ENCODE results near the gene IGSF23.
"Not testable (repeated sequence)": the region's sequence is repeated elsewhere in the genome, so short reads cannot be mapped to it uniquely, and the experiment has no call there.

The IGSF23 gene

DNA sequence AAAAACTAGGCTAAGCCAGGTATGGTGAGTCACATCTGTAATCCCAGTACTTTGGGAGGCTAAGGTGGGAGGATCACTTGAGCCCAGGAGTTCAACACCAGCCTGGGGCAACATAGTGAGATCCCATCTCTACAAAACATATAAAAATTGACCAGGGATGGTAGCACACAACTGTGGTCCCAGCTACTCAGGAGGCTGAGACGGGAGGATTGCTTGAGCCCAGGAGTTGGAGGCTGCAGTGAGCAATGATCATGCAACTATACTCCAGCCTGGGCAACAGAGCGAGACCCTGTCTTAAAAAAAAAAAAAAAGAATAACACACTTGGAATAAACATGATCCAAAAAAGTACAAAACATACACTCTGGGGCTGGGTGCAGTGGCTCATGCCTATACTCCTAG lies 56.7 kb downstream of the IGSF23 start:
- DNase-seq: not testable (repeated sequence)

DNA sequence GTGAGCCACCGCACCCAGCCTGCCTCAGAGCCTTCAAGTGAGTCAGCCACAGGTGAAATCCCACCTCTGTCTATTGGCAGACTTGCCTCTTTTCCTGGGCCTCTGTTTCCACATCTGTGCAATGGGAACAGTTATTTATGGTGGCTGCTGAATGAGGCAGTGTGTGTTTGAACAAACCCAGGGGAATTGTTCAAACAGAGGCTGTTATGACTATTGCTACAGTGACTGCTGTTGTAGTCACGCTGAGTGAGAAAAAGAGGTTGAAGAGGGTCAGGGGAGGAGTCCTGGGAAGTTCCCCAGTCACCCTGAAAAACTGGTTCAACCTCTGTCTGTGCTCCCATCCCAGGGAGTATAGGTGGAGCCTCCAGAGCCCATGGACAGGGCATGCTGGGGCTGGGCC lies 58.0 kb downstream of the IGSF23 start, which contains the start of gene CEACAM19:
Gene CEACAM19 (plus strand): TSS at position 83 of the 400 bp plus-strand sequence. CDS start 450 bp downstream, outside the sequence.
- DNase-seq: no peak

DNA sequence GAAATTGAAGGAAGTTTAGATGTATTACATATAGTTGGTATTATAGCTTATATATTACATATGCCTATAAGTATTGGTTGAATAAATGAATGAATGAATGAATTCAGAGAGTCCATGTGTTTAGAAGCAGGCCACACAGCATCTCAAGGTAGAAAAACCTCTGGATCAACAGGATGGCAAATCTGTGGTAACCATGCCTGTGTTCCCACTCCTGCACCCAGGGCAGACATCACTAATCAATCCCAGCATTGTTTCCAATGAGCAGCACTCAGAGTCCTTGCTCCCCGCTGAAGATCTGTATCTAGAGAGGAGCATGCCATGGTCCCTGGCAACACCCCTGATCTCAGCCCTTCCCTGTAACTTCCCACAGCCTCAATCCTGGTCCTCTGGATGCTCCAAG lies 58.9 kb downstream of the IGSF23 start:
- DNase-seq: no peak

DNA sequence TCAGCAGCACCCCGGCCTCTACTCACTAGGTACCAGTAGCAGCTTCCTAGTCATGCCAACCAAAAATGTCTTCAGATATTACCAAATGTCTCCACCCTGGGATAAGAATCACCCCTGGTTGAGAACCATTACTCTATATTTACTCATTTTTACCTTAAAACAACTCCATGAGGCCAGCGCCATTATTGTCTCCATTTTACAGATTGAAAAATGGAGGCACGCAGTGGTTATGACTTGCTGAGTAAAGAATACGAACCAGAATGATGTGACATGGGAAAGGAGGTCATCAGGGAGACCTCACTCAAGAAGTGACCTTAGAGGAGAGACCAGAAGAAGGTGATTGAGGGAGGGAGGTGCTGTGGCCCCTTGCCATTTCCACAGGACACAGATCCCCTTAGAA lies 60.1 kb downstream of the IGSF23 start:
- DNase-seq: no peak

DNA sequence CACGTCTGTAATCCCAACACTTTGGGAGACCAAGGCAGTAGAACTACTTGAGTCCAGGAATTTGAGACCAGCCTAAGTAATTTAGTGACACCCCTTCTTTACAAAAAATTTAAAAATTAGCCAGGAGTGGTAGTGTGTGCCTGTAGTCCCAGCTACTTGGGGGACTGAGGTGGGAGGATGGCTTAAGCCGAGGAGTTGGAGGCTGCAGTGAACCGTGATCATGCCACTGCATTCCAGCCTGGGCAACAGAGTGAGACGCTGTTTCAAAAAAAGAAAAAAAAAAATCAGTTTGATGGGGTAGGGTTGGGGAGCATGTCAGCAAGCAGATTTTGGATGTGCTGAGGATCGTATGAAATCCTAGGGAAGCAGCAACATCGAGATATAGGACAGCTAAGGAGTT lies 62.2 kb downstream of the IGSF23 start:
- DNase-seq: no peak

DNA sequence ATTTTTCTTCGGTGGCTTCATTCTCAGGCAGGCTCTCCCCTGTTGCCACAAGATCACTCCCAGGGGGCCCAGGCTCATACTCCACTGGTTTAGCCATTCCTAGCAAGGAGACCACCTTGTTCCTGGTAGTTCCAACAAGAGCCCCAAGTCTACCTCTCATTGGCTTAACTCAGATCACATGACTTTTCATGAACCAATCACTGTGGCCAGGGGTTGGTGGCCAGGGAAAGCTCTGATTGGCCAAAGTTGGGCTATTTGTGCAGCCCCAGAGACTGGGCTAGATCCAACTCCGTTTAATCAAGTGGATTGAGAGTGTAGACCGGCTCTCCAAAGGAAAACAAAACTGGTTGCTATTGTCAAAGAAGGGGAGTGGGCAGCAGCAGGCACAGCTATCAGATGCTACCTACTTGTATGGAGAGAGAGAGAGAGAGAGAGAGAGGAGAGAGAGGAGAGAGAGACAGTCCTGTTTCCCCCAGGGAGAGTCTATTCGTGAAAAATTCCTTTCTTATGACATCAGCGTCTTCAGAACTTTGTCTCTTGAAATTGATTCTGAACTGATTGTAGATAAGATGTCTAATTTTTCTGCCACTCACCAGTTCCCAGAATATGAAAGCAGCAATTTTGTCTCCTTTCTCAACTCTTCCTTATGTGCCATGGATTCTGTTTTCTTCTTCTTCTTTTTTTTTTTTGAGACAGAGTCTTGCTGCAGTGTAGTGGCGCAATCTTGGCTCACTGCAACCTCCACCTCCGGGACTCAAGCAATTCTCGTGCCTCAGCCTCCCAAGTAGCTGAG lies 63.9 kb downstream of the IGSF23 start:
- no peak for DNase-seq

DNA sequence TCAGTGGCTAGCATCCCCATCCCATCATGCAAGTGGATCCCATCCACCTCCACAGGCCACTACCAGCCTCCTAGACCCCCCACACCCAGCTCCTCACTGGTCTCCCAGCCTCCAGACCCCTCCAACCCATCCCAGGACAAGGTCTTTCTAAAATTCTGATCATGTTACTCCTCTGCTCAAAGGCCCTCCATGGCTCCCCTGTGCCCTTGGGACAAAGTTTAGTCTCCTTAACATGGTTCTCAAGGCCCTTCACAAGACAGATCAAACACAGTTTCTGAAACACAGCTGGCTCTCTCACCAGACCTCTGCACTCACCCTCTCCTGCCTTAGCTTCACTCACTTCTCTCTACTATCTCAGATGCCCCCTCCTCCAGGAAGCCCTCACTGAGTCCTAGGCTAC lies 67.2 kb downstream of the IGSF23 start:
- no peak for DNase-seq

DNA sequence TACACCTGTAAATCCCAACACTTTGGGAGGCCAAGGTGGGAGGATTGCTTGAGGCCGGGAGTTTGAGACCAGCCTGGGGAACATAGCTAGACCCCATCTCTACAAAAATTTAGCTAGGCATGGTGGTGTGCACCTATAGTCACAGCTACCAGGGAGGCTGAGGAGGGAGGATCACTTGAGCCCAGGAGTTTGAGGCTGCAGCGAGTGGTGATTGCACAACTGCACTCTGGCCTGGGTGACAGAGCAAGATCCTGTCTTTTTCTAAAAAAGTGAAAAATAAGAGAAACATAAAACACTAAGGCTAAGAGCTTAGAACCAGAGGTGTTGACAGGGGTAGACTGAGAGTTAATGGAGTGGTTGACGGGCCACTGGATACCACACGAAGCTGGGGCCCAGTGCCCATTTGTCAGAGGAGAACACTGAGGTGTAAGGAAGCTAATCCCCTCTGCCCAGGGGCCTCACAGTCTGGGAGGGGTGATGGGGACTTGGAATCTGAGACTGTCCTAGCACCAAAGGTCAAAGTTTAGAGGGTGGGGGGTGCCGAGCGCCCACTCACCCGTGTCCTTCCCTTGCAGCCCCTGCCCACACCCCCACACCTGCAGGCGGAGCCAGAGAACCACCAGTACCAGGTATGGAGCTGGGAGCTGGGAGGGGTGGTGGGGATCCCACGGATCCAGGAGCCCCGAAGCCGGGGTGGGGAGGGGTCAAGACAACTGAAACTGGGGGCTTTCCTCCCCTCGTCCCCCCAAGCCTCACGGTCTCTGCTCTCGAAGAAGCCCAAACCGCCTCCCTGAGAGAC lies 68.8 kb downstream of the IGSF23 start:
- no peak for DNase-seq

DNA sequence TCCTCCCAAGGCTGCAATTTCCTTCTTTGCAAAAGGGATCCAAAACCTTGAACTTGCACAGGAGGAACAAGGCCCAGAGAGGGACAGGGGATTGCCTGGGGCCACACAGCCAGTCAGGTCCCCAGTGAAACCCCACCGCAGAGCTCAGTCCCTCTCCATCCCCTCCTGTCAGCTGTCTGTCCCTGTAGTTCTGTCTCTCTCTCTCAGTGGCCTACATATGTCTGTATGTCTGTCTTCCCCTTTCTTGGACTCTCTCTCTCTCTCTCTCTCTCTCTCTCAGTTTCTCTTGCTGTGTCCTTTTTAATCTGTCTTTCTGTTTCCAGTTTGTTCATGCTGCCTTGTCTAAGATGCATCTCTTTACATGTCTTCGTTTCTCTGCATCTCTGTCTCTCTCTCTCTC lies 69.4 kb downstream of the IGSF23 start:
- DNase-seq: no peak

DNA sequence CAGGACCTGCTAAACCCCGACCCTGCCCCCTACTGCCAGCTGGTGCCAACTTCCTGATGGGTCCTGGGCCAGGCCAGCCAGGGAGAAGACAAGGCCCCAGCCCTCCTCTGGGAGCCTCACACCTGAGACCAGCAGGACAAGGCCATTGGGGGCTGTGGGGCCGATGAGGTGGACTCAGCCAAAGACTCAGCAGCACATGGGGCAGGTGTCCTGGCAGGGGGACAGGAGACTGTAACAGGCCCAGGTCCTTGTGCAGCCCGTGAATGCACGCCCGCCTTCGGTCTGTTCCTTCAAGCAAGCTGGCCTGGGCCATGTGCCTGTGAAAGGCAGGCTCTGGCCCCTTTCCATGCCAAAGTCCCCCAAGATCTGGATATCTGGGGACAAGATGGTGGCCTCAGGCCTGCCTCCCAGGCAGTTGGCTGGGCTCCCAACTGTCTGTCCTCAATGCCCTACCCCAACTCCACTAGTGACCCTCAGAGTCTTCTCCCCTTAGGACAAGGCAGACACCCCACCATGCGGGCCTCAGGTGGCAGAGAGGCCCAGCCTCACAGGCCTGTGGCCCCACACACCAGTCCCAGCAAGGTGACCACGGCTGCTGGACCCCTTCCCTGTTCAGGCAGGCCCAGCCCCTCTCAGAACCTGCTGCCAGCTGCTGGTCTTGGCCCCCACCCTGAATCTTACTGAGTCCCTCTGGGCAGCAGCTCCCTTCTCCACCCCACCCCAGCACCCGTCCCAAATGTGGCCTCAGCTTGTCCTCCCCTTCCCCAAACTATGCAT lies 70.3 kb downstream of the IGSF23 start:
- no peak for DNase-seq

DNA sequence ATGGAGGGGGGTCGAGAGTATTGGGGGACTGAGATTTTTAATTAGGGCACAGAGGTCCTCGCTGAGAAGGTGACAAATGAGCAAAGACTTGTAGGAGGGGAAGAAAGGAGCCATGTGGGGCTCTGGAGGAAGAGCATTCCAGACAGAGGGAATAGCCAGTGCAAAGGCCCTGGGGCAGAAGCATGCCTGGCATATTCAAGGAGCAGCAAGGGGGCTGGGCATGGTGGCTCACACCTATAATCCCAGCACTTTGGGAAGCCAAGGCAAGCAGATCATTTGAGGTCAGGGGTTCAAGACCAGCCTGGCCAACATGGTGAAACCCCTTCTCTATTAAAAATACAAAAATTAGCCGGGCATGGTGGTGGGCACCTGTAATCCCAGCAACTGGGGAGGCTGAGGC lies 71.0 kb downstream of the IGSF23 start:
- not testable (repeated sequence) for DNase-seq

DNA sequence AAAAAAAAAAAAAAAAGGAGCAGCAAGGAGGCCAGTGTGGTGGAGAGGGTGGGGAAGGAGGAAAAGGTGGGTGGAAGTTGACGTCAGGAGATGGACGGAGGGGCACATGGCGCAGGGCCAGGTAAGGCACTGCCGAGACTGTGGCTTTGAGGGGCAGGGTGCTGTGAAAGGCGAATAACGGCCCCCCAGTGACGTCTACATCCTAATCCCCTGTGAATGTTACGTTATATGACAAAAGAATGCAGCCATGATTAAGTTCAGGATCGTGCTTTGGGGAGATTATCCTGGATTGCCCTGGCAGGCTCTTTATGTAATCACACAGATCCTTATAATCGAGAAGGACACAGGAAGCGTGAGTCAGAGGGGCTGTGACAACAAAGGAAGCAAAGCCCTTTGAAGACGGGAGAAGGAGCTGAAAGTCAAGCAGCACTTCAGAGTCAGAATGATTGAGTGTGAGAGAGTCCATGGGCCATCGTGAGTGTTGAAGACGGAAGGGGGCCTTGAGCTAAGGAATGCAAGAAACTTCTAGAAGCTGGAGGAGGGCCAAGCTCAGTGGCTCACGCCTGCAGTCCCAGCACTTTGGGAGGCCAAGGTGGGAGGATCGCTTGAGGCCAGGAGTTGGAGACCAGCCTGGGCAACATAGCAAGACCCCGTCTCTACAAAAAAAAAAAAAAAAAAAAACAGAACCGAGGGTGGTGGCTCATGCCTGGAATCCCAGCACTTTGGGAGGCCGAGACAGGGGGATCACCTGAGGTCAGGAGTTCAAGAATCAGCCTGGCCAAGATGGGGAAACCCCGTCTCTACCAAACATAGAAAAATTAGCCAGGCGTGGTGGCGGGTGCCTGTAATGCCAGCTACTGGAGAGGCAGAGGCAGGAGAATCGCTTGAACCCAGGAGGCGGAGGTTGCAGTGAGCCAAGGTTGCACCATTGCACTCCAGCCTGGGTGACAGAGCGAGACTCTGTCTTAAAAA lies 71.8 kb downstream of the IGSF23 start:
- no peak for DNase-seq

DNA sequence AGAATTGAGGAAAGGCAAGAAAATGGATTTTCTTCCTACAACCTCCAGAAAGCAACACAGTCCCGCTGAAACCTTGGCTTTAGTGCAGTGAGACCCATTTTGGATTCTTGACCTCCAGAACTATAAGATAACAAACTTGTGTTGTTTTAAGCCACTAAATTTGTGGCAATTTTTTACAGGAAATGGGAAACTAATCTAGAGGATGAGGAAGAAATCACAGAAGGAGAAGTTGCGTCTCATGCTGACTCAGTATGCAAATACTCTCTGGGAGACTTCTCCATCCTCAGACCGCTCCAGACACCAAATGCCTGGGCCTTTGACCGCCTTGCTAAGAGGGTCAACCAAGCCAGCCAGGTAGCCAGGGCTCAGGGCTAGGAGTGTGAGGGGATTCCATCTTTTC lies 72.5 kb downstream of the IGSF23 start:
- no peak for DNase-seq

Measured in activated CD4-positive, alpha-beta T cell treated with anti-CD3 and anti-CD28 coated beads, Interleukin-2, Interleukin-6, amounts not matched to agents 100 ng/mL and 50 ng/mL, durations not matched to agents 16 hours and 8 hours (primary cell).